ENCODE data around the gene RUNDC3A.

DNA sequence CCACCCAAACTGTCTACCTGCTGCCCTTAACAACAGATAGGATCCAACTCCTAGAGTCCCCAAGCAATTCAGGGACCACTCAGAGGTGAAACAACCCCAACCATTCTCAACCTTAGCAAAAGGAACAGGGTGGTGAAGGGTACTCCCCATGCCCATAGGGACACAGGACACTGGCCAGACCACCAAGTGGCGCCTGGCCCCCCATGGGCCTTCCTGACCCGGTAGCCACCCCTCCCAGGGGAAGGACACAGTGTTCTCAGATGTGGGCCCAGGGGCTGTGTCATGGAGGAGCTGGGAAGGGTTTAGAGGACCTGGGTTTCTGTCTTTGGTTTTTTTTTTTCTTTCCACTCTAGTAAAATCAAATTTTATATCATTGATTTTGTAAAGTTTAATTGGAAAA, 25.9 kb downstream of the RUNDC3A start:
- no peak for TF ChIP-seq CTCF (conservative IDR thresholded peaks at IDR 0.05 in 1 of 2, IDR thresholded peaks at IDR 0.05 in 1 of 2; ENCODE audit: extremely low read depth in 1 of 2, insufficient read depth in 1 of 2, low read depth in 1 of 2, low read length in 2 of 2)
- no peak for TF ChIP-seq EZH2 (IDR thresholded peaks at IDR 0.05; ENCODE audit: borderline replicate concordance, low read length)
